Stimulated activated CD4-positive, alpha-beta T cell treated with anti-CD3 and anti-CD28 coated beads, Interleukin-2, amount 100 ng/mL, for 24 hours (primary cell): ENCODE results near the gene TAOK1.
A peak's percentile ranks its signal among the peaks of the same experiment; 100 is the strongest.

Experiments used
- DNase-seq, 2 donors: peaks; one replicate each; pipeline ENCODE4 v3.0.0-alpha.2; 2020

The TAOK1 gene

DNA sequence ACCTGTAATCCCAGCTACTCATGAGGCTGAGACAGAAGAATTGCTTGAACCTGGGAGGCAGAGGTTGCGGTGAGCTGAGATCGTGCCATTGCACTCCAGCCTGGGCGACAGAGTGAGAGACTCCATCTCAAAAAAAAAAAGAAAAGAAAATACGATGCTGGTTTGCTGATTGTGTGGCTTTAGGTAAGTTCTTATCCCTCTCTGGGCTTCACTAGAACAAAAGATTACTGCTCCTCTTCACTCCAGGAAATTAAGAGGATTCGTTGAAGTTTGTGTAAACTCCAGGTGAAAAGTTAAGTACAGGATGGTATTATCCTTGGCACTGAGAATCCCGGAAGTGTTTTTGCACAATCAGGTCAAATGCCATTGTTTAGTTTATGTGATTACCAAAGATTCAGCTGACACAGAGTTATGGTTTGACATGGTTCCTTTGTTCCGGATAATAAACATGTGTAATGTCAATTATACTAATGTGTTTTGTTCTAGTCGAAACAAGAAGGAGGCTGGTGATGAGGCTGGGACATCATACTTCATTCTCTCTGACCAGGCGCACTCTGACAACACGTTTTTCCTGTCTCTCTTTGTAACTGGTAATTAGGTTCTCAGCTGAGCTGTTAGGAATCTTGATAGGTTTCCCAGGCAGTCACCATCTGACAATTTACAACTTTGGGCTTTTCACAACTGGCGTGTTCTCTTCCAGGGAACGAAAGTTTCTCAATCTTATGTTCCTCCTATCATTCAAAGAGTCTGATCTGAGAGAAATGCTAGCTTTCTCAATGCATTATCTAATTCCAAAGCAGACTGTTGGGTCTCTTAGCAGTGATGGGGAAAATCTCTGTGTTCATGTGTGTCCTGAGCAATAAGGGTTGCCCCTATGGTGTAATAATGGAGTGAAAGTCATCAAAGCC, 10.8 kb upstream of the TAOK1 start:
- no peak for DNase-seq

DNA sequence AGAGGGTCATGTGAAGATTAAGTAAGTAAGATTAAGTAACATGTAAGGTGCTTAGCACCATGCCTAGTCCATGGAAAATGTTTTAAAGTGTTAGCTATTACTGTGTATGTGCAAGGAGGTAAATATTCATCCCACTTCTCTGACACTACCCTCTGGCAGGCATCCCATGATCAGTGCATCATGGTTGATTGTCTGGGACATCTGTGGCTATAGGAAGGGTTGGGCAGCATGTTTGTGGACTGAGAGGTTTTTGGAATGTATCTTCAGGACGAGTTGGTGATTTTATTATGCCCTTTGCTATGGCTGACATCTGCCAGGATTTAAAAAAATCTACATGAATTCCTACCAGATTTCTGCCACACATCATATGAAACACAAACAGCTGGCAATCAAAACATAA, 6.5 kb upstream of the TAOK1 start:
- DNase-seq, result no peak

DNA sequence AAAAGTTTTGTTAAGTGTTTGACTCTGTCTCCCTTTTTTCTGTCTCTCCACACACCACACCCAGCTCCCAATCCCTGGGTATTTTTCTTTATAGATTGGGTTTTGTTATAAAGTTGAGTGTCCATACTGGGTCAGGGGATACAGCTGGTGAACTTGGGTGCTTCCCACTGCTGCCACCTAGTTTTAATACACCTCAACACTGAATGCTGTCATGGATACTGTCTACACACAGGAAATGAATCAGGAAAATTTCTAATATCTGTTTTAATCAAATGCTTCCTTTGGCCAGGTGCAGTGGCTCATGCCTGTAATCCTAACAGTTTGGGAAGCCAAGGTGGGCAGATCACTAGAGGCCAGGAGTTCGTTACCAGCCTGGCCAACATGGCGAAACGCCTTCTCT, 5.3 kb upstream of the TAOK1 start:
- no peak for DNase-seq

DNA sequence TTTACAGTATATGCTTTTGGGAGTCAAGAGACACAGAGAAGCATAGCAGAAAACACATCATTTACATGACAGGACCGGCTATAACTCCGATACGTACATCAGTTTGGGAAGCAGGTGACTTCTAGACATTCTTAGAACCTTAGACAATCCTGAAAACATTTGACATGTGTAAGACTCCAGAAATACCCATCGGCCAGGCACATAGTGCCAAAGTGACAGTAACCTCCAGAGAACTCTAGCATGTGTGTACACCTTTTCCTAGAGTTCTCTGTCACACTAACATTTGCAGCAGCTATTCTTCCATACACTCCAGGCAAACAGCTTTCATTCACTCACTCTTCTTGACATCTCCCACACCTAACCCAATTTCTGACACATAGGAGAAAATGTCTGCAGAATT, 3.4 kb upstream of the TAOK1 start:
- no peak for DNase-seq

DNA sequence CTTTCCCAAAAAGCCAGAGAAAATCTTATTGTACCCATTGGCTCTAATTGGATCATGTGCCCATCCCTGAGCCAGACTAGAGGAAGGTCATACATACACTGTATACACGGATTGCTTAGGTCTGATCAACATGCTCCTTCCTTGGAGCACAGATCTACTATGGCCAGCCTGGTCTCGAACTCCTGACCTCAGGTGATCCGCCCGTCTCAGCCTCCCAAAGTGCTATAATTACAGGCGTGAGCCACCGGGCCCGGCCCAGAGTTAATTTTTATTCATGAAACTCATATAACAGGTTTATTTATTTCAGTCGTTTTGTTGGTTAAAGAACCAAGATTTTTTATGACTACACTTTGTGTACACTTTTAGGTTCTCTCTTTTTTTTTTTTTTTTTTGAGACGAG, 1.2 kb upstream of the TAOK1 start:
- no peak for DNase-seq

DNA sequence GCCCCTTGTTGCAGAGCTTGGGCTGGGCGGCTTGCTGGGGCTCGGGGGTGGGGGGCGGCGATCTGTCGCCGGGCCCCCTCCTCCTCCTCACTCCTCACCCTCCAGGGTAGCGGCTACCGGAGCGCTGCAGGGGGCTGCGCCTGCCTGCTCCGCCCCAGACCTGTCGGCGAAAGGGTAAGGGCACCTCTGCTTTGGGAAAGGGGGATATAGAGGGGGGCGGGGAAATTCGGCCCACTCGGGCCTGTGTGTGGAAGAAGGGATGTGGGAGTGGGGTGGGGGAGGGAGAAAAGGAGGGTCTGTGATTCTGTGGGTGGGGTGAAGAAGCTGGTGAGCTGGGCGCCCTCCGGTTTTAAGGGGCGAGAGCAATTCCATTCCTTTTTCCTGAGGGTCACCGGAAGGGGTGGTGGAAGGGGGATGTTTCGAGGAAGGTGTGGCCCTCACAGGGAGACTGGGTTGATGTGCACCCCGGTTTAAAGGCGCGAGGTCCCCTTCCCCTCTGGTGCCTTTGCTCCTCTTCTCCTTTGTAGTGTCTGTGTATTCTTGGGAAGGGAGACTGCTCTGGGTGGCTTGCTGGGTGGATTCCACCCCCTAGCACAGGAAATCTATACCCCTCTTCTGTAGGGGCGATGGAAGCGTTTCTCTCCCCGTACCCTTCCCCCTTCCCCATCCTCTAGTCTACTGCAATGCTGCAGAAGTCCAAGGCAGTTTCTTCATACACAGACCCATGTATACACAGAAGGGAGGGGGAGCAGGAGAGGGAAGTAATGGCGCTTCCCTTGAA, 878 bp downstream of the TAOK1 start:
- peak; percentile 7 to 28 for DNase-seq

DNA sequence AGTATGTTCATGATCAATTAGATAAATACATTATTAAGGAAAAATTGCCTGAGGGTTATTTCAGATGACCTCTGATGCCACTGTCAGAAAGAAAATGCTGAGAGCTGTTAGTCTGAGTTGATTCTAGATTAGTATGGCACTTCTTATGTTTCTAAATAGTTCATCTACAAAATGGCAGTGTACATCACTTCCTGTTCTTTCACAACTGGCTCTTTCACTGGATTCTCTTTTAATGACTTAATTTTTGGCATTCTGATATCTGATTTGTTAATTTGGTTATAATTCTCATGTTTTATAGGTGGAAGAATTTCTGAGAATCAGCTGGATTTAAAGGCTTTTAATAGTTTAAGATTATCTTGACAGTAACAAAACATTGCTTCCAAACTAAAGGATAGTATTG, 3.3 kb downstream of the TAOK1 start:
- no peak for DNase-seq

DNA sequence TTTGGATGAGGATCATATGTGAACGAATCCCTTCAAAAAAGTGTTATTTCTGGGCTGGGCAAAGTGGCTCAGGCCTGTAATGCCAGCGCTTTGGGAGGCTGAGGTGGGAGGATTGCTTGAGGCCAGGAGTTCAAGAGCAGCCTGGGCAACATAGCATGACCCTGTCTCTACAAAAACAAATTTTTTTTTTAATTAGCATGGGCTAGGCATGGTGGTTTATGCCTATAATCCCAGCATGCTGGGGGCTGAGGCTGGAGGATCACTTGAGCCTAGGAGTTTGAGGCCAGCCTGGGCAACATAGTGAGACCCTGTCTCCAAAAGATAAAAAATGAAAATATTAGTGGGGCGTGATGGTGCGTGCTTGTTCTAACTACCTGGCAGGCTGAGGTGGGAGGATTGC, 4.6 kb downstream of the TAOK1 start:
- DNase-seq, result no peak

DNA sequence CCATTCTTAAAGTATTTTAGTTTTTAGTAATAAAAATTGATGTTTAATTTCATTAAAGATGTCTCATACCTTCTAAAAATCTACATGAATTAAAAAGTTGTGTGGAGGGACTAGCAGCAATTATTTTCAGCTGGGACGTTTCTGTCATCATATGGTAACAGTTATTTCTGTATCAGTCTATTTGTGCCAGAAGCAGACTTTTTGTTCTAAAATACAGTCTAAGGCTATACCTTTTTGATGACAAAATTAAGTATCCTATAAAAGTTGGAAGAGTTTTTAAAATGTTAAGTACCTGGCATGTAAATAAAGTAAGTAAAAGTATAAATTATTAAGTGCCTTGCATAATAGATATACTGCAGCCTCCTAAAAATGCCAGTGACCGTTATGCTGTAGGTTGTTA, 5.9 kb downstream of the TAOK1 start:
- DNase-seq, result no peak

DNA sequence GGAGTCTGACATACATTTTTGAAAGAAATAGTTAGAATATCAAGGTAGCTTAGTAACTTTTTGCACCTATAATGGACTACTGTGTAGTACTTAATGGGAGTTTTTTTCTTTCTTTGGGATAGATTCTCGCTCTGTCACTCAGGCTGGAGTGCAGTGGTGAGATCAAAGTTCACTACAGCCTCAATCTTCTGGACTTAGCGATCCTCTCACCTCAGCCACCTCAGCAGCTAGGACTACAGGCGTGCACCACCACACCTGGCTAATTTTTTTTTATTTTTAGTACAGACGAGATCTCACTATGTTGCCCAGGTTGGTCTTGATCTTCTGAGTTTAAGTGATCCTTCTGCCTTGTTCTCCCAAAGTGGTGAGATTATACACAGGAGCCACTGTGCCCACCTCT, 9.5 kb downstream of the TAOK1 start:
- DNase-seq, result no peak

DNA sequence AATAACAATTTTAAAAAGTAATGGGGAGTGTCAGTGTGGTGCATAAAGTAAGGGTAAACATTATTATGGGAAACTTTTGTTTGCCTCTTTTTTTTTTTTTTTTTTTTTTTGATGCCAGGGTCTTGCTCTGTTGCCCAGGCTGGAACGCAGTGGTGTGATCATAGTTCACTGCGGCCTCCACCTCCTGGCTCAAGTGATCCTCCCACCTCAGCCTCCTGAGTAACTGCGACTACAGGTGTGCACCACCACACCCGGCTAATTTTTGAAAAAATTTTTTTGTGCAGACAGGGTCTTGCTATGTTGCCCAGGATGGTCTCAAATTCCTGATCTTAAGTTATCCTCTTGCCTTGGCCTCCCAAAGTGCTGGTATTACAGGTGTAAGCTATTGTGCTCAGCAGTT, 10.7 kb downstream of the TAOK1 start:
- DNase-seq, result no peak

DNA sequence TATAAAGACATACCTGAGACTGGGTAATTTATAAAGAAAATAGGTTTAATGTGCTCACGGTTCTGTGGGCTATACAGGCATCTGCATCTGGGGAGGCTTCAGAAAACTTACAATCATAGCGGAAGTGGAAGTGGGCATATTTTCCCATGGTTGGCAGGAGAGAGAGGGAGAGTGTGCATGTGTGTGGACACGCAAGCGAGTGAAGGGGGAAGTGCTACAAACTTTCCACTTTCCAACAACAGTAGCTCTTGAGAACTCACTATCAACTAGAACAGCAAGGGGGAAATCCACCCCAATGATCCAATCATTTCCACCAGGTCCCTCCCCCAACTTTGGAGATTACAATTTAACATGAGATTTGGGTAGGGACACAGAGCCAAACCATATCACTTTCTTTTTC, 11.1 kb downstream of the TAOK1 start:
- no peak for DNase-seq

DNA sequence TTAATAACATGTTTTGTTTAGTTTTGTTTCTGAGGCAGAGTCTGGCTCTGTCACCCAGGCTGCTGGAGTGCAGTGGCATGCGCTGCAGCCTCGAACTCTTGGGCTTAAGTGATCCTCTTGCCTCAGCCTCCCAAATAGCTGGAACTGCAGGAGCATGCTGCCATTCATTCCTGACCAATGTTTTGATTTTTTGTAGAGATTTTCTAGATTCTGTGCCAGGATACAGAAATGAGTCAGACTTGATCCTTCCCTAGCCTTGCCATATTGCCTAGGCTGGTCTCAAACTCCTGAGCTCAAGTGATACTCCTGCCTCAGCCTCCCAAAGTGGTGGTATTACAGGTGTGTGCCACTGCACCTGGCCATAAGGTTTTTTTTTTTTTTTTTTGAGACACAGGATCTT, 17.7 kb downstream of the TAOK1 start:
- no peak for DNase-seq

DNA sequence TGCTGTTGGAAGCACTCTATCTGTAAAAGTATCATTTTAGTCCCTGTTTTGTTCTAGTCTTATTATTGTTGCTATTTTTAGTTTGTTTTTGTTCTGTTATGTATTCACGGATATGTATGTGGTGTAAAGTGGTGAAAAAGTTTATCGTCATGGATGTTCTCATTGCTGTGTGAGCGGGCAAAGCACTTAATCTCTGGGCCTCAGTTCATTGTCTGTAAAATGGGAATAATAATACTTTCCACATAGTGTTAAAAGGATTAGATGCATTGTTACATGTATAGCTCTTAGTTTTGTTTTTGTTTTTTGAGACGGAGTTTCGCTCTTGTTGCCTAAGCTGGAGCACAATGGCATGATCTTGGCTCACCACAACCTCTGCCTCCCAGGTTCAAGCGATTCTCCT, 19.8 kb downstream of the TAOK1 start:
- DNase-seq, result no peak

DNA sequence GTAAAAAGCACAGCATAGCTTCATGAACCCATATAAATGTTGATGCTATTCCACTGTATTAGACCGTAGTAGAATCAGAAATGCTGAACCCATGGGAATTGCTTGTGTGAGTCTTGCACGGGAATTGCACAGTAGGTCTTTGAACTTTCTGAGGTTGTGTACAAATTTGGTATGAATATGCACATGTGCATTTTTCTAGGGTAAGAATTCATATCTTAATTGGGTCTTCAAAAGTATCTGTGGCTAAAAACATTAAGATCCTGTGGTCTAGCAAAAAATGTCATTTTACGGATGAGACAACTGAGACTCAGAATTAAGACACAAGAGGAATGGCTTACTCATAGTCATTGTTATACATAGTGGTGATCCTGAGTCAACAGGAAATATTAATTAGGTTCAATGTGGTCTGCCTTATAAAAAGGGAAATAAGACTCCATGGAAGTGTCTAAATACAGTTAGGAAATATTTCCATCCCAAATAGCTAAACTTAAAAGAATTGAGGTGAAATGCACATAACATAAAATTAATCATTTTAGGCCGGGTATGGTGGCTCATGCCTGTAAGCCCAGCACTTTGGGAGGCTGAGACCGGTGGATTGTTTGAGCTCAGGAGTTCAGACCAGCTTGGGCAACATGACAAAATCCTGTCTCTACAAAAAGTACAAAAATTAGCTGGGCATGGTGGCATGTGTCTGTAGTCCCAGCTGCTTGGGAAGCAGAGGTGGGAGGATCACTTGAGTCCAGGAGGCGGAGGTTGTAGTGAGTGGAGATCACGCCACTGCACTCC, 22.8 kb downstream of the TAOK1 start:
- DNase-seq, result no peak

DNA sequence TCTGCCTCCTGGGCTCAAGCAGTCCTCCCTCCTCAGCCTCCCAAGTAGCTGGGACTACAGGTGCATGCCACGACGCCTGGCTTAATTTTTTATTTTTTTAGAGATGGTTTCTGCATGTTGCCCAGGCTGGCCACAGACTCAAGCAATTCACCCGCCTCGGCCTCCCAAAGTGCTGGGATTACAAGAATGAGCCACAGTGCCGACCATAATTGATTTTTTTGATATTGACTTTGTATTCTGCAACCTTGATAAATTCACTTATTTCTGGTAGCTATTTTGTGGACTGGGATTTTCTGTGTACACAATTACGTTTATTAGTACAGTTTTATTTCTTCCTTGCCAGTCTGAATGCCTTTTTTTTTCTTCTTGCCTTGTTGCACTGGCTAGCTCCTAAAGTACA, 30.0 kb downstream of the TAOK1 start:
- no peak for DNase-seq

DNA sequence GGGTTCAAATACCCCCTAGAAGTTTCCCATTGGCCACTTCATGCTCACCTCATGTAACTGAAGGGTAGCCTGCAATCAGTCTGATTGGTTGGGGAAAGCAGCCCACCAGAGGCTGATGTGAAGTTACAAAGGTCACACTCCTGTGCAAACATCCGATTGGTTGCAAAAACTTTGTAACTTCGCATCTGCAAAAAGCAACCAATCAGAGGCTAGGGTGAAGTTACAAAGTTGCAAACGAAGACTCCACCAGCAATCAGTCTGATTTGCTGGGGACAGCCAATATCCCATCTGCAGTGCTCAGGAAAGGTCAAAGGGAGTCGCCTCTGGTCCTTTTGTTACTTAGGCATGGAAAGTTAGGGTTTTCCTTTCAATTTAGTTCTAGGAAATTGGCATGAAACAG, 40.1 kb downstream of the TAOK1 start:
- no peak for DNase-seq

DNA sequence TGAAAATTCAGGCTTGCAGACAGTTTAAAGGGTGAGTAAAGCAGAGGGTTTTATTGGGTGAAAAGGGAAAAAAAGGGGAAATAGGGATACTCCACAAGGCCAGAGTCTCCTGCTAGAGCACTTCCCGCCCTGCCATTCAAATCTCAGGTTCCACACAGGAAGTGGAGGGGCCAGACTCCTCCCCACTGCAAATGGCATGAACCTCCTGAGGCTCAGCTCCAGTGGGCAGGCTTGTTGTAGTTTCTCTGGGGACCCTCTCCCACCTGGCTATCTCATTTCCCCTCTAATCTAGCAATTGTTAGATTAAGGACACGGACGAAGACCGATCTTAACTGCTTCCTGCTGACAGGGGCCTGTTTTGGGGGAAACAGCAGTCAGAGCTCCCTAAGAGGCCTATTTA, 43.4 kb downstream of the TAOK1 start:
- no peak for DNase-seq

DNA sequence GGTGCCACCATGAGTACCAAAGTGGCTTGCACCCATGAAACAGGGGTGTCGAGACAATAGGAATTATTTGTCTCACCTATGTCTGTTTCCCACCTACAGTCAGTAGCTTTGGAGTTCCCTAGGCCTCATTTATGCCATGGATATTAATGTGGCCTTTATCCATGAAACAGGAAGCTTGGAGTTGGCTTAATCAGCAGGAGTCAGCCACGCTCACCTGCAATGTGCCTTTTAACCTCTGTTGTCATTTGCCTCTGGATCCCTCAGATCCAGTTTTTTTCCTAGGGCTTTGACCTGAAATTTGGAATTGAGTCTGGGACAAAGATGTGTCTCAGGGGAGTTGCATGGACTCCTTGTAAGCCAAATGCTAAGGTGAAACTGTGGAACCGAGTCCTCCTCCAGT, 44.4 kb downstream of the TAOK1 start:
- DNase-seq, result no peak

DNA sequence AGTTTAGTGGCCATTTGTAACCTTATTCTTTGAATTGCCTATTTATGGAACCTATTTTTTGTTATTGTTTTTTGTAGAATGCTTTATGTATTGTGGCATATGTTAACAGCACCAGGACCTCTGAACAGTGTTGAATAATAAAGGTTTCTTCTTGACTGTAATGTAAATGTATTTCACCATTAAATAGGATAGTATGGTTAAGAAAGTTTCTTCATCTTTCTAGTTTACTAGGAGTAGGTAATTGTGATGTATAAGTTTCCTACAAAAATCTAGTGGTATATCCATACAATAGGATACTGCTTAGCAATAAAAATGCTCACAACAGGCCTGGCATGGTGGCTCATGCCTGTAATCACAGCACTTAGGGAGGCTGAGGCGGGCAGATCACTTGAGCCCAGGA, 52.3 kb downstream of the TAOK1 start:
- no peak for DNase-seq

DNA sequence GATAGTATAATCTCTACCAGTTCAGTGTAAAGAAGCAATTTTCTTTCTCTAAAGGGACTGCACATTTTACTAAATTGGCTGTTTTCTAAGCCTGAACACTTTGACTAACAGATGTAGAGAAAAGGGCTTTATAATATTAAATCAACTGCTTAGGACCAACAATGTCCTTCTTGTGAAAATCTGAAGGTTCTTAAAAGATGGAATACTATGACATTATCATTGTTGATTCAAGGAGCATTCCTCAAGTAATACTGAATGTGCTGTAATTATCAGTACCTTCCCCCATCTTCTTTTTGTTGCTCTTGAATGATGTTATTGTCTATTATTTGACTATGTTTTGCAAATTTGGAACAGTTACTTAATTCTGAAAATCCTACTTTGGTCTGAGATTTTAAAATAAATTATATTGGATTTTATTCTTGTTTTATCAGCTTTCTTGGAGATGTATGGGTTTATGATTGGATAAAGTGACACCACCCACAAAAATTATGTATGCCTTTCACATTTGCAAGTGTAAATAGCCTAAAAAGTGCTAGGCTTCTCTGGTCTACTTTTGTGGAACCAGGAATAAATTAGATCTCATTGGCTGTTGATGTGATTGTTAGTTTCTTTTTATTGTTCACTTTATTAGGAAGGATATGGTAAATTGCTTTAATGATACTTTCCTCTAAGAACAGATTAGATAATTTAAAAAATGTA, 53.0 kb downstream of the TAOK1 start:
- DNase-seq, result no peak

DNA sequence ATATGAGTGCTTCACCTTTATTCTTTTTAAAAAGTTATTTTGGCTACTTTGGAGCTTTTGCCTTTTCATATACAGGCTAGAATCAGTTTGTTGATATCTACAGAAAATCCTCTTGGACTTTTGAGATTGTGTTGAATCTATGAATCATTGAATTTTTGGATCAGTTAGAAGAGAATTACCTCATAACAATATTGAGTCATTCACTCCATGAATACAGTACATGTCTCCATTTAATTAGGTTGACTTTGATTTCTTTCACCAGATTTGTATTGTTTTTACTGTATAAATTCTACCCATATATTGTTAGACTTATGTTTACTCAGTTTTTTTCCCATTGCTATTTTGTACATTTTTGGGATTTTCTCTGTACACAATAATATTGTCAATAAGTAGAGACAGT, 54.4 kb downstream of the TAOK1 start:
- no peak for DNase-seq

DNA sequence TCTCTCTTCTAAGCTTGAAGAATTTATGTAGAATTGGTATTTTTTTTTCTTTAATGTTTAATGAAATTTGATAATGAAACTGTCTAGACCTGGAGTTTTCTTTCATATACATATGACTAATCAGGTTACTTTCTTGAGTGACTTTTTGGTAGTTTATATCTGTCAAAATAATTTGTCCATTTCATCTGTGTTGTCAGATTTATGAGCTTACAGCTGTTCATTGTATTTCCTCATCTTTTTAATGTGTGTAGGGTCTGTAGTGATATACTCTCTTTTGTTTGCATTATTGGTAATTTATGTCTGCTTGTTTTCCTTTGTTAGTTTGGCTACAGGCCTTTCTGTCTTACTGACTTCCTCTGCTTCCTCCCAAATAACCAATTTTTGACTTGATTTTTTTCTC, 55.7 kb downstream of the TAOK1 start:
- no peak for DNase-seq
